ENCODE results near the gene NFATC3. TPM values are rescaled to one million over a fixed set of nuclear protein-coding genes. Genes with fewer than 3 reads are reported as not detected.

Gene NFATC3
- total RNA-seq, 1 experiment from 2014 or later: 26.9 TPM

DNA sequence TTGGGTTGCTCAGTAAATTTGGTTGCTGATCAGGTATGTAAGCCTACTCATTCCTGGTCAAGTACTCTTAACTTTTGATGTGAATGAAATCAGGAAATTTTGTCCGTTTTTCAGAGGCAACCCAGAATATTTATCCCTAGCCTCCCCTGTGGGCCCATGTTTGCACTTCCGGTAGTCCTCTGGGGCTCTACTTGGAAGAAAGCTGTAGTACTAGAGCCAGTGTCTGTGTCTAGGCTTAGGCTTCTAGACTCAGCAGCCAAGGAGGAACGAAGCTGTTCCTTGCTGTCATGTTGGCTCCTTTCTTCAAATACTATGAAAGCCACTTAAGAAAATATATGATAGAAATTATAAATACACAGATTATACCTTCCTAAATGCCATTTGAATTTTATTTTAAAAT lies 129.6 kb downstream of the NFATC3 start:
- no peak for DNase-seq (ENCODE audit: low spot score)
- in situ Hi-C loops (cut with HindIII; ENCODE audit: low sequenced_read_pairs): no loop called here

DNA sequence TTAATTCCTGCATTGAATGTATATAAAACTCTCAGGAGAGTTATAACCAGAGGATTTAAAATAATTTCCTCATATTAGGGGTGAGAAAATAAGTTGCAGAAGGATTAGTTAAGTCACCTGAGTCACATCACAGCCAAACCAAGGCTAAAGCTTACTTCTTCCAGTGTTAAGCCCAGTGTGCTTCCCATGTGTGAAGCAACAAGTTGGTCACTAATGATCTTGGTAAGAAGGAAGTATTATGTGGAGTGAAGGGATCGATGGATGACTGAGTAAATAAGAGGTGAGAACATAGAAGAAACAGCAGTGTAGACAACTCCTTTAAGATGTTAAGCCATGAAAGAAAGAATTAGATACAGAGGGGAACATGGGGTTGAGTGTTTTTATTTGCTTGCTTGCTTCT lies 130.1 kb downstream of the NFATC3 start:
- DNase-seq (ENCODE audit: low spot score): no peak
- in situ Hi-C loops (cut with HindIII; ENCODE audit: low sequenced_read_pairs): no loop called here

DNA sequence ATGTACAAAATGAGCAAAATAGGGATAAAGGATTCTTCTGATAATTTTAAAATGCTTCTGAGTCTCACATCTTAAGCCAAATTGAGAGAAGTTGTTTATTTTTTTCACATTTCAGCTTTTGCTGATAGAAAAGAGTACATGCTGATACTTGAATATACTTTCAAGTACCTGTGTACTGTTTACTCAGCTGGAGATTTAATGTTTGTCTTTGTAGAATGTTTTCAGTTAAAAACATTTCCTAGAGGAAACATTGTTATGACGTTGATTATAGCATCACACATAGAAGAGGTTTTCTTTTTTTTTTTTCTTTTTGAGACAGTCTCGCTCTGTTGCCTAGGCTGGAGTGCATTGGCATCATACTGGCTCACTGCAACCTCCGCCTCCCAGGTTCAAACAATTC lies 131.1 kb downstream of the NFATC3 start:
- DNase-seq (ENCODE audit: low spot score): no peak
- in situ Hi-C loops (cut with HindIII; ENCODE audit: low sequenced_read_pairs): no loop called here

DNA sequence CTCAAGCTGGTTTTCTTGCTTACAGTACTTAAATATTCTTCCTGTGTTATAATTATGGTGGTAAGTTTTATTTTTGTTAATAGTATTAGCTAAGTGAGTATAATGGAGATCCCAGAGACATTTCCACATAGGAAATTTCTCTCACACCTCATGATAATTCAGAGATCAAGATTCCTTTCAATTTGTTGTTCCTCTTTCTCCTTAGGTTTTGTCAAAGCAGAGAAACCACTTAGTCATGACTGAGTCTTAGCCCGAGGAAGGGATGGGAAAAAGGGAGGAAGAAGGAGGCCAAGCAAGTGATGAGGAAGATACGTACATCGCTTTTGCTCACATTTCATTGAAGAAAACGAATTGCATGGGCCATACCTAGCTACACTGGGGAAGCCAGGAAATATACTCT lies 132.3 kb downstream of the NFATC3 start:
- in situ Hi-C loops (cut with HindIII; ENCODE audit: low sequenced_read_pairs): no loop called here
- DNase-seq (ENCODE audit: low spot score): no peak

DNA sequence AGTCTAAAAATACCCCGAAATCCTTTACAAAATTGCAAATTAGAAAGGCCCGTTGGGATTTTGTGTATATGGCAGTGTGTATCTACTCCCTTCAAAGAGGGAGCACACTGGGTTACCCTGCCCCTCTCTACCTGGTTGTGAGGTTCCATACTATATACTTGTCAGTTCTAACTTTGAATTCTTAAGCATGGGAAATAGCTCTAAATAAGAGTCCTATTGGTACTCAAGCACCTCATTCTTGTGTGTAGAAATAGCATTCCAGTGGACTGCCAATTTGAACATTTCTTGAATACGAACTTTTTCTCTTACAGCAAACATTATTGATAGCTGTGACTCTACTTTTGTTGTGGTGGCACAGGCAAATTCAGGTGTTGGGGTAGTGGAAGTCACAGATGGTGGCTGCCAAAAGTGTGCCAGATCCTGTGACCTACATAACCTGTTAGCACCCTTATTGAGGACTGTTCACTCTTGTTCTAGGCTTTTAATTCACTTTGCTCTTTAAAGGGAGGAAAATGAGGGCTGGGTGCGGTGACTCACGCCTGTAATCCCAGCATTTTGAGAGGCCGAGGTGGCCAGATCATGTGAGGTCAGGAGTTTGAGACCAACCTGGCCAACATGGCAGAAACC lies 134.7 kb downstream of the NFATC3 start:
- DNase-seq (ENCODE audit: low spot score): peak; percentile 52
- in situ Hi-C loops (cut with HindIII; ENCODE audit: low sequenced_read_pairs): no loop called here

DNA sequence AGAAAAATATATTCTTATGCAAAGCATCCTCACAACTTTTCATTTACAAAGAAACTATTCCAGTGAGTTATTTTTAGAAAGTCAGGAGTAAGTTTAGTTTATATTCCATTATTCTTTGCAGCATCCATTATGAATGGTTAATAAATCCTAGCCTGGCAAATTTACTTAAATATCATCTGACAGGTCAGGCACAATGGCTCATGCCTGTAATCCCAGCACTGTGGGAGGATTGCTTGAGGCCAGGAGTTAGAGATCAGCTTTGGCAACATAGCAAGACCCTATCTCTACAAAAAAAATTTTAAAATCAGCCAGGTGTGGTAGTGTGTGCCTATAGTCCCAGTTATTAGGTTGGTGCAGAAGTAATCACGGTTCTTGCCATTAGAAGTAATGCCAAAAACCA lies 137.9 kb downstream of the NFATC3 start:
- DNase-seq (ENCODE audit: low spot score): no peak
- in situ Hi-C loops (cut with HindIII; ENCODE audit: low sequenced_read_pairs): no loop called here

DNA sequence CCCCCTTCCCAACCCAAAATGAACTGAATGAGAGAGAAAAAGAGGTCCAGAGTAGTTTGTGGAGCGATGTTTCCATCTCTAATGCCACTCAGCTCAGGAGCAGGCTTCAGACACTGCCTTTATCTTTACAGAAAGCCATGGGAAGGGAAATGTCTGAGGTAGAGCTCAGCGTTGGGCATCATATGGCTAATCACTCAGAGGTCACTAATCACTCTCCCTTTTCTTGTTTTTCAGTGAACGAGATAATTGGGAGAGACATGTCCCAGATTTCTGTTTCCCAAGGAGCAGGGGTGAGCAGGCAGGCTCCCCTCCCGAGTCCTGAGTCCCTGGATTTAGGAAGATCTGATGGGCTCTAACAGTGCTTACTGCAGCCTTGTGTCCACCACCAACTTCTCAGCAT lies 140.9 kb downstream of the NFATC3 start:
- no peak for DNase-seq (ENCODE audit: low spot score)
- in situ Hi-C loops (cut with HindIII; ENCODE audit: low sequenced_read_pairs): no loop called here

DNA sequence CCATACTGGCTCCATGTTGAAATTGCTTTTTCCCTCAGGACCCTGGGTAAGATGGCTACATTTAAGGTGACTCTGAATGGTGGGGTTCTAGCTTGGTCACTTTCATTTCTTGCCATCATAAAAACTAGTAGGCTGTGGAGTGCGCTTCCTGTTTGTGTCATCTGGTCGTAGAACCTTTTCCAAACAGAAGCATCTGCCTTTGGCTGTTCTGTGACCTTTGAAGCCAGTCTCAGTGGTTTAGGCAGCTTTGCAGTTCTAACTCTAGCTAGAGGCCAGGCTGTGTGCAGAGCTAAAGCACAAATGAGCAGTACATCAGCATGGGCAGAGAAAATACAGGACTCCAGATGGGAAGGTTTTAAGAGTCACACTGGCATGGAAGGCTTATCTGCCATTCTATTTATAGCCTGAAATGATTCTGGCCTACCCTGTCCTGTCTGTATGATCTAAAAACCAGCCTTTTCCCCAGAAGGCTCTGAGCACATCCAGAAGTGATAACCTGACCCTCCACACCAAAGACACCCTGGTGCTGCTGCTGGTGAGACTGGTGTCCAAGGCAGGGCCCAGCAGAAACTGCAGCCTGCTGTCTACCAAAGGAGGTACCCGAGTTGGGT lies 142.1 kb downstream of the NFATC3 start:
- in situ Hi-C loops (cut with HindIII; ENCODE audit: low sequenced_read_pairs): no loop called here
- DNase-seq (ENCODE audit: low spot score): no peak

DNA sequence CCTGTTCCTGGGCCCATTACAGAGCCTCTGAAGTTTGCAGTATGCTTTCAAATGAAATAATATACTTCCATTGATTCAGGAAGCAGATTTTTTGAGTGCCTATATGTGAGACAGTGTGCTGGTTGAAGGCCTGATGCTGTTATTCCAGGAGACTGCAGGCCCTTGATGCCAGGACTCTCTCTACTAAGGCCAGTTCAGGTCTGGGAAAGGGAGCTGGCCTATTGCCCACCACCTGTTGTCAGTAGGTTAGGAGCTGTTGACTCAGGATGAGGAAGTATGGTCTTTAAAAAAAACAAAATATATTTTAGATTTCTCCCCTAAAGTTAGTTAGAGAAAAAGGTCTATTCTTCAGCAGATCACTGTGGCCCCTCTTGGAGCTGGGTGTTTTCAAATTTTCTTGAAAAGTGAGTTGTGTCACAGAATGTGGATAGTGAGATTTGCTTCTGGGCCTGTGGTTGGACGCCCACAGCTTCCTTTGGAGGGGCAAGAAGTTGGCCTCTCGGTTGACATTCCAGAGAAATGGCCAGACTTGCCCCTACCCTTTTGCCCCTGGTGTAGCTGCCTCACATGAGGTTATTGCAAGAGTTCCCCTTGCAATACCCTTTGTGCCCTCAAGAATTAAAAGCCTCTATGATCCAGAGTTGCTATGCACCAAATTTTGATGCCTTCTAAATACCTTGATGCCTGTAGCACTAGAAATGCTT lies 142.8 kb downstream of the NFATC3 start:
- DNase-seq (ENCODE audit: low spot score): peak; percentile 63
- in situ Hi-C loops (cut with HindIII; ENCODE audit: low sequenced_read_pairs): no loop called here

DNA sequence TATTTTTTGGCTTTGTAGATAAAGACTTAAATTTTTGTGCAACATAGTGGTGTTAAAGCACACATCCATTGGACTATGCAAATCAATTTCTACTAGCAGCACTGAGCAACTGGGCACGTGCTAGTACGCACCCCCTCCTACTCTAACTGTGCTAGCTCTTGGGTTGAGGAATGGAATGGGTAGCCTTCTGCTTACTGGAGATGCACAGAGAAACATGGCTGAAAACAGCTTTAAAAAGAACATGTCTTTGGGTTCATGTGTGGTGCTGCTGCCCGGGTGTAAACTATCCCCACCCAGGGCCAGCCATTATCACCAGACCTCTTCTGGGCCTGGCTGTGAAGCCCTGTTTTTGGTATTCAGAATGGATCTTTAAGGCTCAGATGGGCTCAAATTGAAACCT lies 143.5 kb downstream of the NFATC3 start:
- no peak for DNase-seq (ENCODE audit: low spot score)
- in situ Hi-C loops (cut with HindIII; ENCODE audit: low sequenced_read_pairs): no loop called here

DNA sequence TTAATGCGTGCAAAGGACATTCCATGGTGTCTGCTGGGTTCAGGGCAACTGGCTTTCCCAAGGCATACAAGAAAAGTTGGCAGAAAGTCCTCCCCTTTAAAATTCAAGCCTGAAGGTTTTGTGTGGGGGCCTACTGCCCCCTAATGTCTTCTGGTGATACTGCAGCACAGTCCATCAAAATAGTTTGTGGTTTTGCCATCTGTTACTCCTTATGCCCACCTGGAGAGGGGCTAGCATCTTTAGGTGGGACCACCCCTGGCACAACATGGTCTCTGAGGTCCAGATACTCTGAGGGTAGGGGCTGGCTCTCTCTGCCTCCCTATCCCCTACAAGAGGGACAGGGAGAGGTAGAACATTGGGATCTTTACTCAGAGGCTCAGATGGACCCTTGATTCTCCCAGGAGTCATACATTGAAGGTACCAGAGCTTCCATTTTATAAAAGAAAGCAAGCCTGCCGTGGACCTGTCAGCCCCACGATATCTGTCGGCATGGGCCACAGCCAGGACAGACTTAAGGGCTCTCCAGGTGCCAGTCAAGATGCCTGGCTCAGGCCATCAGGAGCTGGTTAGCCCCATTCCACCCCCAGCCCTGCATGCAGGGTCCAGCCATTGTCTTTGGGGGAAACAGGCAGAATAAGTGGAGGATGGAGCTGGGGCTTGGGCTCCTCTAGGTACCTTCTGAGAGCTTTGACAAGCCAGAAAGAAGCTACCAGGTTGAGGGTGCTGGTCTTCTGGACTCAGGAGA lies 144.4 kb downstream of the NFATC3 start:
- DNase-seq (ENCODE audit: low spot score): peak; percentile 80
- in situ Hi-C loops (cut with HindIII; ENCODE audit: low sequenced_read_pairs): no loop called here

DNA sequence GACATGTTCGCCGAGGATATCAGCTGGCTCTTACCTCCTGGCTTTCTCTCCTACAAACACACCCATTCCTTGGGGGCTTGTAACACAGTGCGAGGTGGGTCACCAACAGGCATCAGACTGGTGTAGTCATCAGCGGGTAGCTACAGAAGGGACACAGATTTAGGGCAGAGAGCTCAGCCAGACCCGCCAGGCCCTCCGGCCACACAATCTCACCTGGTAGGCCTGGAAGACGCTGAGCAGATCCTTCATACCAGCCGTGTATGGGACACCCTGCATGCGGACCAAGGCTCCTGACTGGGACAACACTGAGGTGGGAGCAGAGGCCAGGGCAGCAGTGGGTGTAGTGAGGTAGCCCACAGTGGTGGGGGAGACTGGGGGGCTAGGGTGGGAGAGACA lies 145.0 kb downstream of the NFATC3 start:
- in situ Hi-C loops (cut with HindIII; ENCODE audit: low sequenced_read_pairs): no loop called here
- DNase-seq (ENCODE audit: low spot score): no peak

DNA sequence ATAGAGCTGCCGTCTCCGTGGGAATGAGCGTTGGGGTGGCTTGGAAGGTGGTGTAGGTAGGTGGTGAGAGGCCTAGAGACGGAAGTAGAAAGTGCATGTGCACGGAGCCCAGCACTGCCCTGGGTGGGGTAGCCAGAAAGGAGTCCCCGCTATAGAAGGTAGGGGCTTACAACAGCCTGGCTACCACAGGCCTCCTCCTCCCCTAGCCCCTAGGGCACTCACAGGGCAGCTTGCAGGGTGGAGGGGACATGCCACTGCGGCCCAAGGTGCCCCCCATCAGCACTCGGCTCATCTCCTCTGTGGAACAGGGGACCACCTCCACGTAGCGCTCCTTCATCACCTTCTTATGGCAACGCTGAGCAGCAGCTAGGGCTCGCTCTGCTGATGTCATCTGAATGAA lies 145.8 kb downstream of the NFATC3 start:
- no peak for DNase-seq (ENCODE audit: low spot score)
- in situ Hi-C loops (cut with HindIII; ENCODE audit: low sequenced_read_pairs): no loop called here

DNA sequence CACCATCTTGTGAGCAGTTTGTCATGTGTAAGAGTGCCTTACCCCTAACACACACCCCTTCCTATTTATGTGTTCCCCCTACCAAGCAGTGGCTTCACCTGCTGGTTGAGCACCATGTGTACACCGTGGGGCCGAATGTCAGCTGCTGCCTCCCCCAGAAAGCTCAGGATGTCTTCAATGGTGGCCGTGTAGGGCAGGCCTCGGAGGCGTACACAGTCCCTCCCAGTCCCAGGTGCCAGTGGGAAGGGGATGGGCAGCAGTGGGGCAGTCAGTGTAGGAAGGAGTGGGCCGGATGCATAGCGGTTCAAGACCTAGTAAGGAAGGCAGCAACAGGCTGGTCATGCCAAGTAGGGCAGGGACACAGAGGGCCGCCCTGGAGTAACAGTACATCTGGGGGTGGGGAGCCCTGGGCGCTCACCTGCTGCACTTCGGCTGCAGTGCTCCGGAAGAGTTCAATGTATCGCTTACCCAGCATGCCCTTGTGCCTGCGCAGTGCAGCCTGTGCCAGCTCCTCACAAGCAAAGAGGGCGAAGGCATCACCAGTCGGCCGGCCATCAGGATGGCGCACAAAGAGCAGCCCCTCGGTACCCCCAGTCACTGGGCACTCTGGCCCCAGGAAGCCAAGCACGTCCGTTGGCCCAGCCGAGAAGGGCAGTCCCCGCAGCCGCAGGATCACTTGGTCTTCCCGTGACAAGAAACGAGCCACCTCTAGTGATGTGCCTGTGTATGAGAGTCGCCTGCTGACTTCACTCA lies 146.4 kb downstream of the NFATC3 start:
- DNase-seq (ENCODE audit: low spot score): no peak
- in situ Hi-C loops (cut with HindIII; ENCODE audit: low sequenced_read_pairs): no loop called here

DNA sequence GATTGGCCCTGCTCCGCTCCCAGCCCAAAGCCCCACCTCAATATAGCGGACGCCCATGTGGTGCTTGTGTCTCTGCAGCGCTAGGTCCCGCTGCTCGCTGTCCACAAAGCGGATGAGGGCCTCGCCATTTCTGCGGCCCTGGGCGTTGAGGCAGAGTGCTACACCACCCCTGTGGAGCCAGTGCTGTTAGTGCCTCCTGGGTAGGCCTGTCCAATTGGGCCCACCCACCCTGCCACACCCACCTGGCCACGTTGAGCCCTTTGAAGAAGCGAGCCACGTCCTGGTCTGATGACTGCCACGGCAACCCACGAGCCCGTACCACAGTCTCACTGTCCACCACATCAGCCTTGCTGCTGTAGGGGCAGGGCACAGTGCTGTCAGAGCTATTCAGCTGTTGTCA lies 147.2 kb downstream of the NFATC3 start:
- in situ Hi-C loops (cut with HindIII; ENCODE audit: low sequenced_read_pairs): no loop called here
- DNase-seq (ENCODE audit: low spot score): no peak

DNA sequence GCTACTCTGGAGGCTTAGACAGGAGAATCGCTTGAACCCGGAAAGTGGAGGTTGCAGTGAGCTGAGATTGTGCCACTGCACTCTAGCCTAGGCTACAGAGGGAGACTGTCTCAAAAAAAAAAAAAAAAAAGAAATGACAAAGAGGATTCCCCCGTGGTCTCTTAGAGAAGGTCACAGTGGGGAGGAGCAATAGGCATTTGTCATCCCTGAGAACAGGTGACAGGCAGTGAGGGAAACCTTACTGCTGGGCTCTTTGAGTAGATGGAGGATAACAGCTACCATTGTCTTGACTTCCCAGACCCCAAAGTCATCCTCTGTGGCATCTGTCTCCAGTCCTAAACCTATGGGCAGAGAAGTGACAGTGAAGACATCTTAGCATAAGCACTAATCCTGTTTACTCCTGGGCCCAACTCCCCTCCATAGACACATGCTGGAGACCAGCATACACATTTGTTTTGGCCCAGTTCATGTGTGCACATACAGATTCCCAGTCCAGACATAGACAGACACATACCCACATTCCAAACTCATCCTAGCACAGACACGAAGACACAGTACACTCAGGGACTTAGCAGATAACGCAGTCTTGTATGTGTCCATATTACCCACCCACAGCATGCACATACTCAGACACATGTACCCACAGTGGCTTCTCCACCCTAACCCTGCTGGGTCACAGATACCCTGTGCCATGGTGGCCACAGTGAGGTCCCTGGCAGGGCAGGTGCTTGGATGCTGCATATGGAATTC lies 148.1 kb downstream of the NFATC3 start:
- in situ Hi-C loops (cut with HindIII; ENCODE audit: low sequenced_read_pairs): no loop called here
- DNase-seq (ENCODE audit: low spot score): no peak

DNA sequence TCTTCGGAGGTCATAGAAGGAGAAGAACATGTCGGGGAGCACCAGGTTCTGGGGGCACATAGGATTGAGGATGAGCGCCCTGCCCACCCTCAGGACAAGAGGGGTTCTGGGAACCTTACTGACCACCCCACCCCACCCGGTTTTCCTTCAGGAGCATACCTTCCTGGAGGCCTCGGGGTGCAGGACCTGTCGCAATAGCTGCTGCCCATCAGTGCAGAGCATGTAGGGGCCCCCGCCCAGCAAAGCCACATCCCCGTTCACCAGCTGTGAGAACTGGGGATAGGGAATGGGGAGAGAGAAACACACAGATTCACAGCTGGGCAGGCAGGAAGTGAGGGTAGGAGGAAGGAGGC lies 148.6 kb downstream of the NFATC3 start:
- no peak for DNase-seq (ENCODE audit: low spot score)
- in situ Hi-C loops (cut with HindIII; ENCODE audit: low sequenced_read_pairs): no loop called here

DNA sequence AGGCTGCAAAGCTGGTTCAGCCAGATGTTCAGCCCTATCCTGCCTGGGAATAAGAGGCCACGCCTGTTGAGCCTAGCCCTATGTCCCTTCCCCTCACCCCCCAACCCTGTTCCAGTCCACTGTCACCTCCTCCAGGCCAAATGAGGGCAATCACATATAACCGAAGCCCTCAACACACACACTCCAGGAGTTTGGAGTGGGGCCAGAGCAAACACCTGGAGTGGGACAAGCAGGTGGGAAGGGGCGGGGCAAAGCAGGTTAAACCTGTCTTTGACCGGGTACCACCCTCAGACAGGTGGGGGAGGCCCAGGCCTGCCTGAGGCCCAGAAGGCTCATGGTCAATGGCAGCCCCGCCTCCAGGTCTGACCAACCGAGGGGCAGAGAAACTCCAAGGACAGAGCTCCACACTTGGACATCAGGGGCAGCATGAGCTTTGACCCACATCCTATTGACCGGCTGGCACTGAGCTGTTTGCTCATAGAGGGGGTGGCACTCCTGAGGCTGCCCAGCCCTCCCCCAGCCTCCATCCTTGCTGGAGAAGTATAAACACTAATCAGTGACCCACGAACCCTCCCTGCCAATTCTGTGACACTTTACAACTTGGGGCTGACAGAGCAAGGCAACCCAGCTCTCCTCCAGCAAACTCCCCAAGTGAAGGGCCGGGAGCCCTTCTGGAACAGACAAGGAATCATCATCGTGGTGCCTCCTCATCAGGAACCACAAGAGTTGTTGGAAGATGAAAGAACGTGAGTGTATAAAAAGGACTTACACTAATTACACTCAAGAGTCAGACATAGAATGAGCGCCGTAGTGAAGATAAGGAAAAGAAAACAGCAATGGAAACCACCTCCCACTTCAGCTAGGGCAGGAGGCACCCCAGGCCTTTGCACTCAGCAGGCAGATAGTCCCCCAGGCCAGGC lies 149.3 kb downstream of the NFATC3 start:
- in situ Hi-C loops (cut with HindIII; ENCODE audit: low sequenced_read_pairs): no loop called here
- no peak for DNase-seq (ENCODE audit: low spot score)

All from G401 (cell line).